C4-2B (cell line): ENCODE measurements around the gene CD6.

ENCODE experiments used
- CTCF ChIP-seq: fragments of 450-650 bp; conservative IDR thresholded peaks from 2 replicates; pipeline ENCODE4 v1.5.1; 2017; ENCODE audit warnings: mild to moderate bottlenecking
- ZFX ChIP-seq: fragments of 450-650 bp; IDR thresholded peaks from 2 replicates; pipeline ENCODE4 v1.6.1; 2017

GRCh38 chr11:61023086-61023965 is 51.8 kb downstream of the CD6 start:
- TF ChIP-seq CTCF (no peak), ZFX (no peak)
